GM04504 (cell line): ENCODE measurements around the gene CLDN19.
"Not testable (repeated sequence)": the region's sequence is repeated elsewhere in the genome, so short reads cannot be mapped to it uniquely, and the experiment has no call there.

Experiments
- DNase-seq: peaks from one replicate; pipeline ENCODE4 v3.0.0-alpha.2; 2012; ENCODE audit warnings: low read depth

CLDN19 gene

GRCh38 chr1:42759114-42759513, 19.1 kb upstream of the CLDN19 start:
- no peak for DNase-seq

GRCh38 chr1:42758641-42759040, 18.6 kb upstream of the CLDN19 start:
- DNase-seq, result no peak

GRCh38 chr1:42757892-42758275, 17.8 kb upstream of the CLDN19 start:
- no peak for DNase-seq

GRCh38 chr1:42756956-42757891, 17.2 kb upstream of the CLDN19 start:
- DNase-seq, result no peak

GRCh38 chr1:42753070-42753469, 13.0 kb upstream of the CLDN19 start:
- DNase-seq, result no peak

- DNase-seq, result no peak
These were observed 12.2 kb upstream of the CLDN19 start for GRCh38 chr1:42752284-42752683.

- DNase-seq, result not testable (repeated sequence)
These were observed 11.6 kb upstream of the CLDN19 start for GRCh38 chr1:42751511-42752070.

GRCh38 chr1:42750041-42750440, 10.0 kb upstream of the CLDN19 start:
- no peak for DNase-seq

- no peak for DNase-seq
These were observed 8.7 kb upstream of the CLDN19 start for GRCh38 chr1:42748461-42749410.

- no peak for DNase-seq
These were observed 8.0 kb upstream of the CLDN19 start for GRCh38 chr1:42748021-42748420.

GRCh38 chr1:42747125-42747524, 7.1 kb upstream of the CLDN19 start:
- no peak for DNase-seq

GRCh38 chr1:42746436-42747105, 6.5 kb upstream of the CLDN19 start:
- DNase-seq, result no peak

GRCh38 chr1:42745851-42746250, 5.8 kb upstream of the CLDN19 start:
- DNase-seq, result no peak

- DNase-seq, result no peak
These were observed 4.0 kb upstream of the CLDN19 start for GRCh38 chr1:42744148-42744413.

GRCh38 chr1:42743317-42744147, 3.5 kb upstream of the CLDN19 start:
- no peak for DNase-seq

- DNase-seq, result no peak
These were observed 2.7 kb upstream of the CLDN19 start for GRCh38 chr1:42742617-42743316.

GRCh38 chr1:42742141-42742540, 2.1 kb upstream of the CLDN19 start:
- no peak for DNase-seq

GRCh38 chr1:42741706-42742105, 1.7 kb upstream of the CLDN19 start:
- no peak for DNase-seq

- DNase-seq, result no peak
These were observed 980 bp upstream of the CLDN19 start for GRCh38 chr1:42740851-42741580.

- DNase-seq, result no peak
These were observed 1.3 kb downstream of the CLDN19 start for GRCh38 chr1:42738678-42739226.
